AG04449 (cell line): Measurements from ENCODE around the gene MINDY4B.

Source experiments
- CTCF ChIA-PET: fragments of 350-600 bp; formaldehyde crosslinking; extraction: SDS; loops from one replicate; lab custom pipeline; 2021; ENCODE audit warnings: antibody characterized with exemption; lab: Yijun Ruan, JAX
- POLR2A ChIA-PET: fragments of 400-600, 350-600 bp; formaldehyde crosslinking; extraction: SDS; loops from one replicate; lab custom pipeline; 2020; ENCODE audit warnings: antibody characterized with exemption, inconsistent platforms; lab: Yijun Ruan, JAX
- DNase-seq: peaks from one replicate; pipeline ENCODE4 v3.0.0-alpha.2; 2010; ENCODE audit warnings: low read depth, low spot score
- H3K4me3 ChIP-seq: 2 replicates; pipeline ENCODE4 v1.5.1; 2011; ENCODE audit warnings: low read depth, mild to moderate bottlenecking, control low read depth, low read length
- CTCF ChIP-seq: IDR thresholded peaks from one replicate; pipeline ENCODE4 v1.5.1; 2011; ENCODE audit warnings: mild to moderate bottlenecking, moderate library complexity, low read length, control low read depth, inconsistent platforms; ENCODE audit not compliant: insufficient read depth; ENCODE audit errors: missing control alignments

The MINDY4B gene

DNA sequence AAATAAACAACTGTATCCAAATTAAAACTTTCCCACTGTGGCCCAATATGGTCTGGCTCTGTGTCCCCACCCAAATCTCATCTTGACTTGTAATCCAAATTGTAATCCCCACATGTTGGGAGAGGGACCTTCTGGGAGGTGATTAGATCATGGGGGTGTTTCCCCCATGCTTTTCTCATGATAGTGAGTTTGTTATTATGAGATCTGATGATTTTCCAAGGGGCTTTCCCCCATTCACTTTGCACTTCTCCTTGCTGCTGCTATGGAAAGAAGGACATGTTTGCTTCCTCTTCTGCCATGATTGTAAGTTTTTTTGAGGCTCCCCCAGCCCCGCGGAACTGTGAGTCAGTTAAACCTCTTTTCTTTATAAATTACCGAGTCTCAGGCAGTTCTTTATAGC is 55.0 kb downstream of the MINDY4B start:
- DNase-seq, result no peak
- ChIA-PET CTCF (no interaction called here), POLR2A (no interaction called here)
- no peak for TF ChIP-seq CTCF
- no peak overlapping the region for H3K4me3 ChIP-seq

GRCh38 chr3:150848864-150849263 is 56.4 kb downstream of the MINDY4B start:
- no peak for DNase-seq
- no peak for TF ChIP-seq CTCF
- ChIA-PET CTCF (interaction anchor here (1.0 to 2.6 kb wide), 2 partner anchors 20 to 61 kb away, joined by 3 to 17 read pairs; no protein-coding TSS in a partner anchor), POLR2A (no interaction called here)
- no peak overlapping the region for H3K4me3 ChIP-seq

DNA sequence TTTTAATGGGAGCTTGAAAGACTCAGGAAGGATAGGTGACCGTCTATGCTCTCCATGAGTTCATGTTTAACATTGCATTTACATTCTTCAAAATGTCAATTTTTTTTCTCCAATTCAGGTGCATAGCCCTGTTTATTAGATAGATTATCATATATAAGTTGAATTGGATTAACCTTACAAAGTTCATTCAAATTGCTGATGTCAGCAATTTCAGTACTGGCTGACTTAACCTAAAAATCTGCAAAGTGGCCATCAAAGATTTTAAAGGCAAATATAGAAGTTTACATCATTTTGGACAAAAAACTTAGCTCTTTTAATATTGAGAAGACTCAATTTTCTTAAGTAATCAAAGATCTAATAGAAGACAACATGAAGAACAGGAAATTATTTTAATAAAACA is 57.8 kb downstream of the MINDY4B start:
- TF ChIP-seq CTCF, result no peak
- POLR2A ChIA-PET, result no interaction called here
- H3K4me3 ChIP-seq, result no peak overlapping the region
- DNase-seq, result no peak
- CTCF ChIA-PET, result interaction anchor here (2.6 kb wide), 1 partner anchor 59 kb away, joined by 17 read pairs; no protein-coding TSS in a partner anchor

GRCh38 chr3:150844484-150844883 is 60.8 kb downstream of the MINDY4B start:
- ChIA-PET POLR2A (no interaction called here), CTCF (interaction anchor here (1.2 kb wide), 1 partner anchor 57 kb away, joined by 3 read pairs; no protein-coding TSS in a partner anchor)
- TF ChIP-seq CTCF, result no peak
- H3K4me3 ChIP-seq, result no peak overlapping the region
- no peak for DNase-seq

DNA sequence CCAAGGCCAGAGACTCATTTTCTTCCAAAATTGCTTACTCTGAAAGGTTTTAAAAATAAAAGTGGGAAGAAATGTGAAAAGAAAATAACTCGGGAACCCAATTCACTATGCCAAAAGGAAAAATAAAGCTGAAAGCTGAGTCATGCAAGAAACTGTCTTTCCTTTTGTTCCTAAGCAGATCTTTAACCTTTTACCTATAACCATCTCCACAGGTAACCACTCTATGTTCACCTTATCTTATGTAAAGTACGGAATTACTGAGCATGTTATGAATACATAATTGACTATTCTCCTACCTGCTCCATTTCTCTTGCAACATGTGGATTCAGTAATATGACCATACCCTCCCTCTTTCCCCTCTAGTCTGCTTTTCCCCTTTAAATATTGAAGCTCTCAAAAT is 62.0 kb downstream of the MINDY4B start:
- H3K4me3 ChIP-seq, result no peak overlapping the region
- no peak for TF ChIP-seq CTCF
- POLR2A ChIA-PET, result no interaction called here
- CTCF ChIA-PET, result no interaction called here
- DNase-seq, result no peak

GRCh38 chr3:150840802-150841515 is 64.3 kb downstream of the MINDY4B start:
- ChIA-PET CTCF (no interaction called here), POLR2A (no interaction called here)

More at GRCh38 chr3:150840802-150841515, 64.3 kb downstream of the MINDY4B start:
- TF ChIP-seq CTCF, result peak; percentile 3
- no peak overlapping the region for H3K4me3 ChIP-seq
- DNase-seq, result no peak
